Activated T-helper 2 cell treated with anti-CD3 and anti-CD28 coated beads, Interferon-gamma antibody, Interleukin-2, Interleukin-4, amounts not matched to agents 10 μg/mL and 5 μg/mL and 100 μg/mL, durations not matched to agents 14 hours and 24 hours and 36 hours (primary cell): ENCODE data around the gene ZNF106. TPM values are rescaled to one million over a fixed set of nuclear protein-coding genes. Genes with fewer than 3 reads are reported as not detected.
A peak's percentile ranks its signal among the peaks of the same experiment; 100 is the strongest.

ENCODE experiments used
- DNase-seq: peaks from one replicate; pipeline ENCODE4 v3.0.0; 2021; ENCODE audit warnings: low spot score
- H3K27ac Mint-ChIP-seq: one replicate; pipeline ENCODE4 v1.8.0; 2021; ENCODE audit warnings: mixed read lengths
- H3K27me3 Mint-ChIP-seq: one replicate; pipeline ENCODE4 v1.8.0; 2021; ENCODE audit warnings: low read depth, mixed read lengths
- H3K36me3 Mint-ChIP-seq: one replicate; pipeline ENCODE4 v1.8.0; 2021; ENCODE audit warnings: low read depth, mixed read lengths
- H3K4me1 Mint-ChIP-seq: one replicate; pipeline ENCODE4 v1.8.0; 2021; ENCODE audit warnings: low read depth, mixed read lengths
- H3K4me3 Mint-ChIP-seq: one replicate; pipeline ENCODE4 v1.8.0; 2021; ENCODE audit warnings: low read depth, mild to moderate bottlenecking, moderate library complexity, mixed read lengths
- H3K9me3 Mint-ChIP-seq: one replicate; pipeline ENCODE4 v1.8.0; 2021; ENCODE audit warnings: mixed read lengths
- intact Hi-C: fragments of 100-400 bp; cut with micrococcal nuclease; formaldehyde crosslinking; loops from one replicate; pipeline ENCODE4 v1.15.1; 2023
- total RNA-seq: library from RNA; stranded (reverse); gene quantifications from 2 replicates; pipeline ENCODE4 v1.2.3, GENCODE V29; 2022

The ZNF106 gene
- total RNA-seq, 1 donor from 2014 or later: 65.8 TPM

DNA sequence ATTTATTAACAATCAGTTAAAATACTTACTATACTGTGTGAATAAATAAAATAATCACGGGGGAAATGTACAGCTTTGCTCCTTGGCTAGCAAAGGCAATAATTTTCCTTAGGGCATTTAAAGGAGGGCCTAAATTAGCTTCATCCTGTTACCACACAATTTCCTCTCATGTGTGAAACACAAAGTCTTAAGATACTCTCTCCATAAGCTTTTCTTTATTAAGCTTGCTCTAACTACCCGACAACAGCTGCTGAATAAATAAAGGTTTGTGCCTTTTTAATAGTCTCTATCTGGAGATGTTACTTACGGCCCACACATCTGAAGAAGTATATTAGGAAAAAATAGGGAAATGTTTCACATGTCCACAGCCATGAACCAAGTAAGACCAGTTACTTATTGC is 29.7 kb downstream of the ZNF106 start:
- H3K27ac Mint-ChIP-seq: no peak overlapping the region
- DNase-seq: no peak
- intact Hi-C loops: no loop called here
- peaks cover 21% of the 10 kb centered on the region for H3K36me3 Mint-ChIP-seq
- H3K27me3 Mint-ChIP-seq: no peaks in the 10 kb centered on the region
- H3K4me3 Mint-ChIP-seq: no peak overlapping the region
- no peaks in the 10 kb centered on the region for H3K9me3 Mint-ChIP-seq
- H3K4me1 Mint-ChIP-seq: peaks cover 5% of the 10 kb centered on the region

GRCh38 chr15:42457445-42458442 is 33.2 kb downstream of the ZNF106 start:
- H3K27me3 Mint-ChIP-seq: no peaks in the 10 kb centered on the region
- peaks cover 5% of the 10 kb centered on the region for H3K4me1 Mint-ChIP-seq
- peak overlapping the region; percentile 16 for H3K27ac Mint-ChIP-seq
- H3K9me3 Mint-ChIP-seq: no peaks in the 10 kb centered on the region
- H3K4me3 Mint-ChIP-seq: no peak overlapping the region
- intact Hi-C loops: no loop called here
- H3K36me3 Mint-ChIP-seq: peaks cover 8% of the 10 kb centered on the region
- no peak for DNase-seq

- Mint-ChIP-seq H3K9me3 (no peaks in the 10 kb centered on the region), H3K27ac (peak overlapping the region; percentile 11)
Observed at GRCh38 chr15:42456971-42457370, 34.0 kb downstream of the ZNF106 start.

DNA sequence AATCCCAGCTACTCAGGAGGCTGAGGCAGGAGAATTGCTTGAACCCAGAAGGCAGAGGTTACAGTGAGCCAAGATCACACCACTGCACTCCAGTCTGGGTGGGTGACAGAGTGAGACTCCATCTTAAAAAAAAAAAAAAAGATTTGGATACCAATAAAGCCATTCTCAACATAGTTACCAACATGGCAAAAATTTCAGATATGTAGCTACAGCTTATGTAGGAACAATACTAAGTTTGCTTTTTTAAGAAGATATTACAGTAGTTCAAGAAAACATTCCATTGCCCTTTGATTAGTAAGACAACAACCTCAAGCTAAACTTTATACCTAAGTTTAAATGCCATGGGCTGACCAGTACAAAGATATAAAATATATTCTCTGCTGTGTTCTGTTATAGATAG is 34.4 kb downstream of the ZNF106 start:
- Mint-ChIP-seq H3K27me3 (no peaks in the 10 kb centered on the region), H3K27ac (no peak overlapping the region), H3K4me1 (peaks cover 5% of the 10 kb centered on the region), H3K4me3 (no peak overlapping the region), H3K36me3 (peaks cover 11% of the 10 kb centered on the region), H3K9me3 (no peaks in the 10 kb centered on the region)
- intact Hi-C loops: no loop called here
- no peak for DNase-seq

More at GRCh38 chr15:42456971-42457370, 34.0 kb downstream of the ZNF106 start:
- DNase-seq: no peak
- Mint-ChIP-seq H3K27me3 (no peaks in the 10 kb centered on the region), H3K4me3 (no peak overlapping the region), H3K36me3 (peaks cover 8% of the 10 kb centered on the region), H3K4me1 (peaks cover 5% of the 10 kb centered on the region)
- intact Hi-C loops: no loop called here

DNA sequence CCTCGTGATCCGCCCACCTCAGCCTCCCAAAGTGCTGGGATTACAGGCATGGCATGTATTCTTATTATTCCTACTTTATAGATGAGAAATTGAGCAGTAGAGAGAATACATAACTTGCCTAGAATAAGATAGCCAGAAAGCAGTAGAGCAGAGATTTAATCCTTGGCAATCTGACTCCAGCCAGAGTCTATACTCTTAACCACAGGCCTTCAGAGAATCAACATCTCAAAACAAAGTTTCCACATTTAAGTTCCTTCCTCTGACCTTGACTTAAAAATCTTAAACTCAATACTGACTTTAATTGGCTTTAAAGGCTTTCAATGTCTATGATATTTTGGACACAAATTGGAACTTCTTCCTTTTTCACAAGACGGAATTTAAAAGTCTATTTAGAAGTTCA is 37.1 kb downstream of the ZNF106 start:
- intact Hi-C loops: no loop called here
- Mint-ChIP-seq H3K36me3 (peaks cover 35% of the 10 kb centered on the region), H3K27ac (no peak overlapping the region), H3K4me1 (peaks cover 2% of the 10 kb centered on the region), H3K27me3 (no peaks in the 10 kb centered on the region), H3K9me3 (no peaks in the 10 kb centered on the region), H3K4me3 (no peak overlapping the region)
- DNase-seq: no peak

DNA sequence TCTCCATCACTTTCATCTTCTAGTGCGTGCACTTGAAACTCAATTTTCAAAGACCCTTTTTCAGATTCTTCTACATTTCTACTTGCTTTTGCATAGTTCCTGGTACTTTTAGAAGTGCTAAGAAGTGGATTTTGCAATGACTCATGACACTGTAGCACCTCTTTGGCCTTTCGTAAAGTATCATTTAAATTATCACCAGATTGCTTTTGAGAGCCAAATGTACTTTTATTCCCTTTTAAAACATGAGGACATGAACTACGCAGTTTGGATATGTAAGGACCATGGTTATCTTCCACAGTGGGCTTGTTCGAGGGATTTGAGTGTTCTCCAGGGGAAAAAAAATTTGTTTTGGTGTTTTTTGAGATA is 40.5 kb downstream of the ZNF106 start:
- Mint-ChIP-seq H3K9me3 (no peaks in the 10 kb centered on the region), H3K27me3 (no peaks in the 10 kb centered on the region), H3K4me3 (no peak overlapping the region), H3K4me1 (no peaks in the 10 kb centered on the region), H3K27ac (no peak overlapping the region), H3K36me3 (peaks cover 50% of the 10 kb centered on the region)
- intact Hi-C loops: no loop called here
- no peak for DNase-seq

DNA sequence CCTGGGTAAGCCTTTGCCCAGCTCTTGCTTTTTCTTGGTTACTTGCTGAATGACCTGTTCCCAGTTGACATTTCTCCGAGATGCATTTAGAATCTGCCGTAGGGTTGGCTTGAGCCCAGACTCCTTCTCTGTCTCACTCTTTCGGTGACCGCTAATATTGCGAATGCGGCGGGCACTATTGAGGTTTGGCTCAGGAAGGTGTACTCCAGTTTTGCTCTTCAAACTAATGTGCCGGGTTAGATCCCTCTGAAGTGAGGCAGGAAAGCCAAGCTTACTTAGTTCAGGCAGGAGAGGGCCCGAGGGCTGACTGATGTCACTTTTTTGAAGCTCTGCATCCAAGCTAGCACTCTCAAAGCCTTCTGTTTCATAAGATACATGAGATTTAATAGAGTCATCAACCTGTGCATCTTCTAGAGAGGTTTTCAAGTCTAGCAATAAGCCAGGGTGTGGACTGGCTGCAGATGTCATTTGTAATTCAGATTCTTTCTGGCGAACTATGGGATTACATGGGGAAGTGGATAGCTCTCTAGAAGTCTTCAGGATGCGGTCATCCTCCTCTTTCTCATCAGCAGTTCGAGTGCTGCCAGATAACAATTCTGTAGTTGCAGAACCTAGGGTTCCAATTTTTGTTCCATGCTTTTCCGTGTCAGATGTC is 41.0 kb downstream of the ZNF106 start:
- intact Hi-C loops: no loop called here
- Mint-ChIP-seq H3K4me3 (no peak overlapping the region), H3K36me3 (peaks cover 55% of the 10 kb centered on the region), H3K27ac (no peak overlapping the region), H3K9me3 (no peaks in the 10 kb centered on the region), H3K27me3 (no peaks in the 10 kb centered on the region), H3K4me1 (no peaks in the 10 kb centered on the region)
- no peak for DNase-seq

- Mint-ChIP-seq H3K27me3 (no peaks in the 10 kb centered on the region), H3K27ac (no peak overlapping the region), H3K36me3 (peaks cover 61% of the 10 kb centered on the region), H3K4me3 (no peak overlapping the region), H3K9me3 (no peaks in the 10 kb centered on the region), H3K4me1 (no peaks in the 10 kb centered on the region)
- no peak for DNase-seq
- intact Hi-C loops: no loop called here
Observed at GRCh38 chr15:42448281-42448680, 42.7 kb downstream of the ZNF106 start.

DNA sequence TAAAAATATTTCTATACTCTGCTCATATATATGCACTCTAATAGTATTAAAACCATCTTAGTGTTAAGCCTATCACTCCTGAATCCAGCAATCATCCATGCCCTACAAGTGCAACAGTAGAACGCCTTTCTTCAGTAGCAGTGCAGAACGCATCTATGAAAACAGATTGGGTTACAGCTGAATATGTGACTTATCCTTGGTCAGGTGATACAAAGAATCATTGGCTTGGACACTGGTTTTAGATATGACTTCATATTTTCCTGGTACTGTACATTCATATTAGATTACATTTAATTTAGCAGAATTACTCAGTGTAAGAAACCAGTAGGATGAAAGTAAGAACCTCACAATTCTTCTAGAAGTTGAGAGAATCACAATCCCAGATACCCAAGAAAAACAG is 43.3 kb downstream of the ZNF106 start:
- intact Hi-C loops: no loop called here
- Mint-ChIP-seq H3K4me1 (no peaks in the 10 kb centered on the region), H3K9me3 (no peaks in the 10 kb centered on the region), H3K36me3 (peaks cover 61% of the 10 kb centered on the region), H3K27ac (no peak overlapping the region), H3K27me3 (no peaks in the 10 kb centered on the region), H3K4me3 (no peak overlapping the region)
- no peak for DNase-seq

- H3K4me1 Mint-ChIP-seq: no peaks in the 10 kb centered on the region
Observed at GRCh38 chr15:42445551-42445950, 45.4 kb downstream of the ZNF106 start.

DNA sequence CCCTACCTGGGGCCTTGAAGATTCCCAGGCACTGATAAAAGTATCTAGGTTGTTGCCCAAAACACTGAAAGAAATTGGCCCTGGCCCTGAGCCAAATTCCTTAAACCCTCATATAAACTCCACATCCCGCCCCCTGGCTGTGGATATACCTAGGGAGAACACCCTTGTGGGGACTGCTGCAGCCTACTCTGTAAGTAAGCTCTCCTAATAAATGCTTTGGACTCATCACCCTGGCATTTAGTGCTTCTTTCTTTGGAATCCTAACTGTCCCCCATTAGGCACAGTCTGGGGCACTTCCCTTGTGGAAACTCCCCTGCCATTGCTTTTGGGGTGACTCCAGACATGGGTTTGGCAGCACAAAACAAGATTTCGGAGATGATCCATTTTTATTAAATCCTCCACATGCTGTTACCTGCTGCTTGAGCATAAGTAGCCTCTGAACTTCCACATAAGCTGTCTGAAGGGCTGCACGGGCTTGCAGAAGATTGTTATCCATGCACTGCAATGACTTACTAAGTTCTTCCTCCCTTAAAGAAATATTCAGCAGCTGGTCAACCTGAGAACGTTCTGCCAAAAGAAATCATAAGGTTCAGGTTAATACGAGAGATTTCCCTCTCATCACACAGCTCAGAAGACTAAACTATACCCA is 46.4 kb downstream of the ZNF106 start:
- Mint-ChIP-seq H3K27me3 (no peaks in the 10 kb centered on the region), H3K27ac (no peak overlapping the region)

More at GRCh38 chr15:42445551-42445950, 45.4 kb downstream of the ZNF106 start:
- no peak for DNase-seq
- Mint-ChIP-seq H3K36me3 (peaks cover 52% of the 10 kb centered on the region), H3K27me3 (no peaks in the 10 kb centered on the region), H3K4me3 (no peak overlapping the region), H3K9me3 (no peaks in the 10 kb centered on the region), H3K27ac (no peak overlapping the region)
- intact Hi-C loops: no loop called here

GRCh38 chr15:42427429-42428223 is 63.3 kb downstream of the ZNF106 start:
- intact Hi-C loops: no loop called here
- peaks cover 6% of the 10 kb centered on the region for H3K4me1 Mint-ChIP-seq
- no peak for DNase-seq
- H3K27ac Mint-ChIP-seq: peak overlapping the region; percentile 70
- no peak overlapping the region for H3K4me3 Mint-ChIP-seq
- peaks cover 68% of the 10 kb centered on the region for H3K36me3 Mint-ChIP-seq
- H3K27me3 Mint-ChIP-seq: no peaks in the 10 kb centered on the region
- no peaks in the 10 kb centered on the region for H3K9me3 Mint-ChIP-seq

More for the DNA sequence above, 46.4 kb downstream of the ZNF106 start:
- peaks cover 48% of the 10 kb centered on the region for H3K36me3 Mint-ChIP-seq
- no peak for DNase-seq
- H3K4me1 Mint-ChIP-seq: no peaks in the 10 kb centered on the region
- intact Hi-C loops: no loop called here
- H3K4me3 Mint-ChIP-seq: no peak overlapping the region
- H3K9me3 Mint-ChIP-seq: no peaks in the 10 kb centered on the region
